Measurements from ENCODE around the gene MCU. TPM values are rescaled to one million over a fixed set of nuclear protein-coding genes. Genes with fewer than 3 reads are reported as not detected.

The MCU gene
- polyA plus RNA-seq, 4 donors = 43.3 to 70.4 (median 48.7) TPM

GRCh38 chr10:72654720-72655119, 37.2 kb upstream of the MCU start:
- Histone ChIP-seq H3K36me3 (ENCODE audit: control insufficient read depth in 3 of 3, insufficient read depth in 2 of 3, low read depth in 1 of 3, low read length in 3 of 3) (no peaks in the 10 kb centered on the region), H3K4me1 (ENCODE audit: control insufficient read depth in 3 of 3, insufficient read depth in 2 of 3, low read depth in 1 of 3, low read length in 2 of 3) (peaks cover 0 to 9% (median 4%) of the 10 kb centered on the region in 3 donors), H3K9me3 (ENCODE audit: control insufficient read depth in 2 of 2, insufficient read depth in 1 of 2, low read depth in 1 of 2, low read length in 1 of 2) (no peaks in the 10 kb centered on the region), H3K4me3 (ENCODE audit: low read depth in 1 of 3, low read length in 3 of 3) (no peak overlapping the region), H3K27me3 (ENCODE audit: control insufficient read depth in 3 of 3, insufficient read depth in 3 of 3, low read length in 3 of 3) (no peaks in the 10 kb centered on the region), H3K27ac (ENCODE audit: low read depth in 1 of 3, low read length in 2 of 3) (no peak overlapping the region)
- no peak for FAIRE-seq
- WGBS, 3 donors = 48 to 60% (median 59%) methylated on average over 3 of the region's 3 CpGs
- DNase-seq = no peak

- no peaks in the 10 kb centered on the region for H3K27me3 ChIP-seq (ENCODE audit: control insufficient read depth in 3 of 3, insufficient read depth in 3 of 3, low read length in 3 of 3)
- DNase-seq (no peak), FAIRE-seq (no peak)
- H3K4me3 ChIP-seq (ENCODE audit: low read depth in 1 of 3, low read length in 3 of 3) = no peak overlapping the region
- peaks cover 0 to 16% (median 2%) of the 10 kb centered on the region in 3 donors for H3K4me1 ChIP-seq (ENCODE audit: control insufficient read depth in 3 of 3, insufficient read depth in 2 of 3, low read depth in 1 of 3, low read length in 2 of 3)
- peaks cover 0 to 5% of the 10 kb centered on the region in 2 donors for H3K9me3 ChIP-seq (ENCODE audit: control insufficient read depth in 2 of 2, insufficient read depth in 1 of 2, low read depth in 1 of 2, low read length in 1 of 2)
- 79 to 90% (median 84%) methylated on average over 5 of the region's 5 CpGs for WGBS, 3 donors
- H3K27ac ChIP-seq (ENCODE audit: low read depth in 1 of 3, low read length in 2 of 3) = no peak overlapping the region
- H3K36me3 ChIP-seq (ENCODE audit: control insufficient read depth in 3 of 3, insufficient read depth in 2 of 3, low read depth in 1 of 3, low read length in 3 of 3) = no peaks in the 10 kb centered on the region
These were observed 33.1 kb upstream of the MCU start for GRCh38 chr10:72658696-72659400.

- Histone ChIP-seq H3K9me3 (ENCODE audit: control insufficient read depth in 2 of 2, insufficient read depth in 1 of 2, low read depth in 1 of 2, low read length in 1 of 2) (peaks cover 0 to 5% of the 10 kb centered on the region in 2 donors), H3K4me1 (ENCODE audit: control insufficient read depth in 3 of 3, insufficient read depth in 2 of 3, low read depth in 1 of 3, low read length in 2 of 3) (peaks cover 0 to 15% (median 0%) of the 10 kb centered on the region in 3 donors), H3K36me3 (ENCODE audit: control insufficient read depth in 3 of 3, insufficient read depth in 2 of 3, low read depth in 1 of 3, low read length in 3 of 3) (no peaks in the 10 kb centered on the region), H3K27ac (ENCODE audit: low read depth in 1 of 3, low read length in 2 of 3) (no peak overlapping the region), H3K27me3 (ENCODE audit: control insufficient read depth in 3 of 3, insufficient read depth in 3 of 3, low read length in 3 of 3) (no peaks in the 10 kb centered on the region), H3K4me3 (ENCODE audit: low read depth in 1 of 3, low read length in 3 of 3) (no peak overlapping the region)
- WGBS, 3 donors = 91 to 95% (median 92%) methylated on average over 8 of the region's 8 CpGs
- no peak for FAIRE-seq
- DNase-seq = no peak
These were observed 32.2 kb upstream of the MCU start for GRCh38 chr10:72659694-72660093.

- Histone ChIP-seq H3K27me3 (ENCODE audit: control insufficient read depth in 3 of 3, insufficient read depth in 3 of 3, low read length in 3 of 3) (no peaks in the 10 kb centered on the region), H3K4me1 (ENCODE audit: control insufficient read depth in 3 of 3, insufficient read depth in 2 of 3, low read depth in 1 of 3, low read length in 2 of 3) (peaks cover 0 to 15% (median 0%) of the 10 kb centered on the region in 3 donors), H3K36me3 (ENCODE audit: control insufficient read depth in 3 of 3, insufficient read depth in 2 of 3, low read depth in 1 of 3, low read length in 3 of 3) (no peaks in the 10 kb centered on the region), H3K9me3 (ENCODE audit: control insufficient read depth in 2 of 2, insufficient read depth in 1 of 2, low read depth in 1 of 2, low read length in 1 of 2) (peaks cover 0 to 5% of the 10 kb centered on the region in 2 donors), H3K27ac (ENCODE audit: low read depth in 1 of 3, low read length in 2 of 3) (no peak overlapping the region), H3K4me3 (ENCODE audit: low read depth in 1 of 3, low read length in 3 of 3) (no peak overlapping the region)
- FAIRE-seq = no peak
- DNase-seq = no peak
These were observed 31.7 kb upstream of the MCU start for GRCh38 chr10:72660220-72660619.

- DNase-seq (peak; percentile 83 to 89), FAIRE-seq (no peak)
- H3K9me3 ChIP-seq (ENCODE audit: control insufficient read depth in 2 of 2, insufficient read depth in 1 of 2, low read depth in 1 of 2, low read length in 1 of 2) = peaks cover 0 to 5% of the 10 kb centered on the region in 2 donors
- H3K27ac ChIP-seq (ENCODE audit: low read depth in 1 of 3, low read length in 2 of 3) = peak overlapping the region in 2 of 3 donors; percentile 54 to 60
- H3K36me3 ChIP-seq (ENCODE audit: control insufficient read depth in 3 of 3, insufficient read depth in 2 of 3, low read depth in 1 of 3, low read length in 3 of 3) = no peaks in the 10 kb centered on the region
- H3K4me3 ChIP-seq (ENCODE audit: low read depth in 1 of 3, low read length in 3 of 3) = no peak overlapping the region
- H3K27me3 ChIP-seq (ENCODE audit: control insufficient read depth in 3 of 3, insufficient read depth in 3 of 3, low read length in 3 of 3) = no peaks in the 10 kb centered on the region
- peaks cover 0 to 15% (median 0%) of the 10 kb centered on the region in 3 donors for H3K4me1 ChIP-seq (ENCODE audit: control insufficient read depth in 3 of 3, insufficient read depth in 2 of 3, low read depth in 1 of 3, low read length in 2 of 3)
- WGBS, 3 donors = 23 to 48% (median 33%) methylated on average over 1 of the region's 1 CpG
These were observed 30.5 kb upstream of the MCU start for GRCh38 chr10:72661431-72661830.

GRCh38 chr10:72663971-72664370, 28.0 kb upstream of the MCU start:
- DNase-seq (no peak), FAIRE-seq (no peak)
- Histone ChIP-seq H3K36me3 (ENCODE audit: control insufficient read depth in 3 of 3, insufficient read depth in 2 of 3, low read depth in 1 of 3, low read length in 3 of 3) (no peaks in the 10 kb centered on the region), H3K9me3 (ENCODE audit: control insufficient read depth in 2 of 2, insufficient read depth in 1 of 2, low read depth in 1 of 2, low read length in 1 of 2) (peaks cover 0 to 5% of the 10 kb centered on the region in 2 donors), H3K27ac (ENCODE audit: low read depth in 1 of 3, low read length in 2 of 3) (peak overlapping the region in 1 of 3 donors; percentile 1), H3K27me3 (ENCODE audit: control insufficient read depth in 3 of 3, insufficient read depth in 3 of 3, low read length in 3 of 3) (no peaks in the 10 kb centered on the region), H3K4me3 (ENCODE audit: low read depth in 1 of 3, low read length in 3 of 3) (no peak overlapping the region), H3K4me1 (ENCODE audit: control insufficient read depth in 3 of 3, insufficient read depth in 2 of 3, low read depth in 1 of 3, low read length in 2 of 3) (peaks cover 0 to 15% (median 0%) of the 10 kb centered on the region in 3 donors)

- WGBS, 3 donors = 58 to 73% (median 69%) methylated on average over 4 of the region's 4 CpGs
- no peak for FAIRE-seq
- H3K36me3 ChIP-seq (ENCODE audit: control insufficient read depth in 3 of 3, insufficient read depth in 2 of 3, low read depth in 1 of 3, low read length in 3 of 3) = no peaks in the 10 kb centered on the region
- H3K27ac ChIP-seq (ENCODE audit: low read depth in 1 of 3, low read length in 2 of 3) = peak overlapping the region in 2 of 3 donors; percentile 60 to 70
- peaks cover 0 to 15% (median 0%) of the 10 kb centered on the region in 3 donors for H3K4me1 ChIP-seq (ENCODE audit: control insufficient read depth in 3 of 3, insufficient read depth in 2 of 3, low read depth in 1 of 3, low read length in 2 of 3)
- no peaks in the 10 kb centered on the region for H3K27me3 ChIP-seq (ENCODE audit: control insufficient read depth in 3 of 3, insufficient read depth in 3 of 3, low read length in 3 of 3)
- peak in 1 of 2 donors; percentile 88 for DNase-seq
- H3K9me3 ChIP-seq (ENCODE audit: control insufficient read depth in 2 of 2, insufficient read depth in 1 of 2, low read depth in 1 of 2, low read length in 1 of 2) = peaks cover 0 to 5% of the 10 kb centered on the region in 2 donors
- no peak overlapping the region for H3K4me3 ChIP-seq (ENCODE audit: low read depth in 1 of 3, low read length in 3 of 3)
These were observed 26.0 kb upstream of the MCU start for GRCh38 chr10:72665925-72666324.

- WGBS, 3 donors = 83 to 90% (median 85%) methylated on average over 3 of the region's 3 CpGs
- Histone ChIP-seq H3K4me1 (ENCODE audit: control insufficient read depth in 3 of 3, insufficient read depth in 2 of 3, low read depth in 1 of 3, low read length in 2 of 3) (peaks cover 0 to 12% (median 0%) of the 10 kb centered on the region in 3 donors), H3K9me3 (ENCODE audit: control insufficient read depth in 2 of 2, insufficient read depth in 1 of 2, low read depth in 1 of 2, low read length in 1 of 2) (no peaks in the 10 kb centered on the region), H3K27ac (ENCODE audit: low read depth in 1 of 3, low read length in 2 of 3) (no peak overlapping the region), H3K4me3 (ENCODE audit: low read depth in 1 of 3, low read length in 3 of 3) (no peak overlapping the region), H3K27me3 (ENCODE audit: control insufficient read depth in 3 of 3, insufficient read depth in 3 of 3, low read length in 3 of 3) (no peaks in the 10 kb centered on the region), H3K36me3 (ENCODE audit: control insufficient read depth in 3 of 3, insufficient read depth in 2 of 3, low read depth in 1 of 3, low read length in 3 of 3) (no peaks in the 10 kb centered on the region)
- FAIRE-seq = no peak
- no peak for DNase-seq
These were observed 24.6 kb upstream of the MCU start for GRCh38 chr10:72667207-72667864.
